Renal cortical epithelial cell (primary cell): ENCODE data around the gene MUS81. TPM values are rescaled to one million over a fixed set of nuclear protein-coding genes. Genes with fewer than 3 reads are reported as not detected.

ENCODE experiments used
- DNase-seq: peaks from one replicate; pipeline ENCODE4 v3.0.0-alpha.2; 2011; ENCODE audit warnings: low read depth
- total RNA-seq: library from RNA; depleted of rRNA; stranded (reverse); fragments of >200 nt; gene quantifications from 2 replicates; pipeline ENCODE4 v1.2.3, GENCODE V29; 2014

The MUS81 gene
- total RNA-seq, 1 donor from 2014 or later: 37.0 TPM

DNA sequence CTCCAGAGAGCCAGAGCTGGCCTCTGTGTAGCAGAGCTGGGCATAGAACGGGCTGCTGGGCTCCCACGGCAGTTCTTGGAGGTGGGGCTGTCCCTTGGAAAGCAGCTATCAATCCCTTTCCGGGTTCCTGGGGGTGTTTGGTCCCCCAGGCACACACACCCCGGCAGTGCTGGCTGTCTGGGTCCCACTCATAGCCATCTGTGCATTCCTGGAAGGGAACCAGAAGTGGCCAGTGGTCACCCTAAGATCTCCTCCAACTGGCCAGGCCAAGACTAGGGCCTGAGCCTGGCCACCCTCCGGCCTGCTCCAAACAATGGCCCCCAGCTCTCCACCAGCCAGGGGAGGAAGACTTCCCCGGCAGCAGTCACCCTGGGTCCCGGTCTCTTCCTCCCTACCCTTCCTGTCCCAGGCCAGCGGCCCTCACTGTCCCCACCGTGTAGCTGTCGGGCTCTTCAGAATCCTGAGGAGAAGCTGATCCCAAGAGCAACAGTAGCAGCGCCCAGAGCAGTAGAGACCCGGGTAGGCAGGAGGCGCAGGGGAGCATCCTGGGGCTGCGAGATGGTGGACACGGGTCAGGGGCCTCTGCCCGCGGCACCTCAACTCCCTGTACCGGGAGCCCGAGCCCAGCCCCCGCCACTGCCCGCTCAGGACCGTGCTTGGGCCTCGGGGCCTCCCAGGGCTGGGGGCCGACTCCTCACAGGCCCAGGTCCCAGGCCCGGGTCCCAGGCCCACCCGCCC lies 11.7 kb downstream of the MUS81 start:
- no peak for DNase-seq

DNA sequence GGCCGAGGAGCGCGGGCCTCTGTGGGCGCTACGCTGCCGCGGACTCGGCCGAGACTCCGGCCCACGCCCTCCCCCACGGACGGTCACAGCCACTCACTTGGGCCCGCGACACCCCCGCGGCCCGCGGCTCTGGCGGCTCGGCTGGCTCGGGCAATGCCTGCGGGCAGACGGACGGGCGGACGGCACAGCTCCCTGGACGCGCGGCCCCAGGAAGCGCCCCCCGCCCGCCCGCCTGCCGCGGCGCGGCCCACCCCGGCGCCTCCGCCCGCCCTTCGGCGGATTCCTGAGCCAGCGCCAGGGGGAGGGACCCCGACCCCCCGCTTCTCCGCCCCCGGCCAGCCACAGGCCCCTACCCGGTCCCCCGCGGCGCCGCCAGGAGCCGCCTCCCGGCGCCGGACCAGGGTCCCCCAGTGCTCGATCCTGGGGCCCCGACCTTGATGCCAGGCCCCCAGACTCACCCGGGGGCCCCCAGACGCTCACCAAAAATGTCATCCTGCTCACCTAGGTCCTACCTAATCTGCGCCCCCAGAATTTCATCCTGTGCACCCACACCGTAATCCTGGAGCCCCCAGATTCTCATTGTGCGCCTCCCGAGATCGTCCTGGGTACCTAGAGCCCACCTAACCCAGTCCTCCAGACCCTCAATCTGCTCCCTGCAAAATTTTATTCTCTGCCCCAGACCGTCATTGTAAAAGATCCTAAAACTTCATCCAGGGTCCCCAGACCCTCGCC lies 12.5 kb downstream of the MUS81 start, which contains the start of gene EFEMP2:
EFEMP2 (minus strand) TSS at position 215 of the 732 bp plus-strand sequence. CDS start 446 bp downstream, outside the sequence.
- DNase-seq: no peak

DNA sequence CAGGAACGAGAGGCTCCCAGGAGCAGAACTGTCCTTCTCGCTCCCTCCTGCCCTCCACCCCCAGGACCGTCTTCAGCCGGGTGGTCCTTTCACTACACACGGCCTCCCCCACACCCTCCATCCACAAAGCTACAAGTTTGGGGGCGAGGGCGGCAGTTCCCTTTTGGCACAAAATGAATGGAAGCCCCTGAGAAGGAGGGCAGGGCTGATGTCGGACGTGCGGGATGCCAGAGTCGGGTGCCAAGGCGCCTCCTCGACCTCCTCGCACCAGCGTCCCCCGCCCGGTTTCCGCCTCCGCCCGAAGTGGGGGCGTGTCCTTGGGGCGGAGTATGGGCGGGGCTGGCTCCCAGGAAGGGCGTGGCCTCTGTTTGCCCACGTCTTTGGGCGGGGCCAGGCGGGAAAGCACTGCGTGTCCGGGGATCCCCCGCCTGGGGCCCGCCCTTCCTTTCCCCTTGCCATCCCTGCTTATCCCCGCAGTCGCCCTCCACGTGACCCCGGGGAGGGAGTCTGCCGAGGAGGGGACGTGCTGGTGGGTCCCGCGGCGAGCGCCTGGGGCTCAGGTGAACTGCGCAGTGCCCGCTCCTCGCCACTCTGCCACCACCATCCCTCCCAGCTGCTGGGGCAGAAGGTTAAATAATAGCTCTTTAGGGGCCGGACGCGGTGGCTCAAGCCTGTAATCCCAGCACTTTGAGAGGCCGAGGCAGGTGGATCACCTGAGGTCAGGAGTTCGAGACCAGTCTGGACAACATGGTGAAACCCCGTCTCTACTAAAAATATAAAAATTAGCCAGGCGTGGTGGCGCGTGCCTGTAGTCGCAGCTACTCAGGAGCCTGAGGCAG lies 13.3 kb downstream of the MUS81 start:
- peak; percentile 72 for DNase-seq

DNA sequence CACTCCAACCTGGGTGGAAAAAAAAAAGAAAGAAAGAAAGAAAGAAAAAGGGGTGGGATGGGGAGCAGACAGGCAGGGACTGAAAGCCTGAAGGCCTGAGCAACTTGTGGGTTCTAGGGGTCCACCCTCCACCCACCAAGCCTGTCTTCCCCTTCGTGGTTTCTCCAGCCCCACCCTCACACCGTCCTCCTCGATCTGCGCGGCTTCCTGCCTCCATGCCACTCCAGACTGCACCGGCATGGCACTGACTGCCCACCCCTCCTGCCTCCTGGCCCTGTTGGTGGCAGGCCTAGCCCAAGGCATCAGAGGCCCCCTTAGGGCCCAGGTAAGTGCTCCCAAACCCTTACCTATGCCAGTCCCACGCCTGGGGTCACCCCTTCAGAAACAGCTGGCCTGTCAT lies 19.4 kb downstream of the MUS81 start, which contains the start of gene CTSW:
CTSW (plus strand) TSS at position 221 of the 400 bp plus-strand sequence; CDS start at position 239, 18 bp downstream.
- no peak for DNase-seq

DNA sequence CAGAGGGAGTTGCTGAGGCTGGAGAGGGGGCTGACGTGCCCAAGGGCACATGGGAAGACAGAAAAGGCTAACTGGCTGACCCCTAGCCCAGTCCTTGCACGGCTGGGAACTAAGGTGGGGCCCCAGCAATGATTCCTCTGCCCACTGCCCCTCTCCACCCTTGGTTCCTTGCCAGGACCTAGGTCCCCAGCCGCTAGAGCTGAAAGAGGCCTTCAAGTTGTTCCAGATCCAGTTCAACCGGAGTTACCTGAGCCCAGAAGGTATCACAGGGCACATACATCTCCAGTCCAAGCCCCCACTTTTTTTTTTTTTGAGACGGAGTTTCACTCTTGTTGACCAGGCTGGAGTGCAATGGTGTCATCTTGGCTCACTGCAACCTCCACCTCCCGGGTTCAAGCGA lies 19.8 kb downstream of the MUS81 start:
- no peak for DNase-seq

DNA sequence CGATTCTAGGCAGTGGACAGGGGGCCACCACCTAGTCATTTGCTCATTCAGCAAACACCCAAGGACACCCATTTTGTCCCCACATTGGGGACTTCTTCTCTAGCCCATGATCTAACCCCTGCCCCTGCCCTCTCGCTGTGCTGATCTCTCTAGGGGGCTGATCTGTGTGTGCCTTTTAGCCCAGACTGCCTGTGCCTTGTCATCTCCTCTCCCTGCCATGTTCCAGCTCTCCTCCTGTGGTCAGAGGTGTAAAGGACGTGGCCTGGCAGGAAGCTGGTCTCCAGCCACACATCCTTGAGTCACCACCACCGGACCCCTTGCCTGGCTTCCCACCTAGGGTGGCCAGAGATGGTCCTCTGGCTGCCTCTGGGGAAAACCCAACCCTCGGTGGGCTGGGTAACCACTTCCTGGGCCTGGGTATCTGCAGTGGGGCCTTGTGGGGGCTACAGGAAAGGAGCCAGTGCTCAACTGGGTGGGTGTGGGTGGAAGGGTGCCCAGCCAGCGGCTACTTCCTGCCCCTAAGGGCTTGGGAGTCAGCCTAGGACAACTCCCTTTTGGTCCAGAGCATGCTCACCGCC lies 20.7 kb downstream of the MUS81 start:
- DNase-seq: no peak

DNA sequence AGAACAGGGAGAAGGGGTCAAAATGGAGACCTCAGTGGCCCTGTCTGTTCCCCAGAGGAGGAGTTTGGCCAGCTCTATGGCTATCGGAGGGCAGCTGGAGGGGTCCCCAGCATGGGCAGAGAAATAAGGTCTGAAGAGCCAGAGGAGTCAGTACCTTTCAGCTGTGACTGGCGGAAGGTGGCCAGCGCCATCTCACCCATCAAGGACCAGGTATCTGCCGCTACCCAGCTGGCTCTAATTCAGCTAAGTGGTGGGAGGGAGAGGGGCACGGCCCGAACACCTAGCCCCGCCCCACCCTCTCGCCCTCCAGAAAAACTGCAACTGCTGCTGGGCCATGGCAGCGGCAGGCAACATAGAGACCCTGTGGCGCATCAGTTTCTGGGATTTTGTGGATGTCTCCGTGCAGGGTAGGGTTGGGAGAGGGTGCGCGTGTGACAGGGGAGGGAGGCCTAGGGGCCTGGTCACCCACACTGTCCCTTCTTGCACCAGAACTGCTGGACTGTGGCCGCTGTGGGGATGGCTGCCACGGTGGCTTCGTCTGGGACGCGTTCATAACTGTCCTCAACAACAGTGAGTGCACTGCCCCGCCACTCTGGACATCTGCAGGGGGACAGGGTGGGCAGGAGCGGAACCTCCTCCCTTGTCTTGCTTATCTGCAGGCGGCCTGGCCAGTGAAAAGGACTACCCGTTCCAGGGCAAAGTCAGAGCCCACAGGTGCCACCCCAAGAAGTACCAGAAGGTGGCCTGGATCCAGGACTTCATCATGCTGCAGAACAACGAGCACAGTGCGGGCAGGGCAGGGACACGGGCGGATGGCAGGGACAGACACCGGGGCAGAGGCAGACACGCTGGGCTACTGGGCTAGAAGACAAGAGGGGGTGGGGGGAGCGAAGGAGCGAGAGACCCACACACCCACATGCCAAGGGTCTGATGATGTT lies 22.2 kb downstream of the MUS81 start:
- no peak for DNase-seq

DNA sequence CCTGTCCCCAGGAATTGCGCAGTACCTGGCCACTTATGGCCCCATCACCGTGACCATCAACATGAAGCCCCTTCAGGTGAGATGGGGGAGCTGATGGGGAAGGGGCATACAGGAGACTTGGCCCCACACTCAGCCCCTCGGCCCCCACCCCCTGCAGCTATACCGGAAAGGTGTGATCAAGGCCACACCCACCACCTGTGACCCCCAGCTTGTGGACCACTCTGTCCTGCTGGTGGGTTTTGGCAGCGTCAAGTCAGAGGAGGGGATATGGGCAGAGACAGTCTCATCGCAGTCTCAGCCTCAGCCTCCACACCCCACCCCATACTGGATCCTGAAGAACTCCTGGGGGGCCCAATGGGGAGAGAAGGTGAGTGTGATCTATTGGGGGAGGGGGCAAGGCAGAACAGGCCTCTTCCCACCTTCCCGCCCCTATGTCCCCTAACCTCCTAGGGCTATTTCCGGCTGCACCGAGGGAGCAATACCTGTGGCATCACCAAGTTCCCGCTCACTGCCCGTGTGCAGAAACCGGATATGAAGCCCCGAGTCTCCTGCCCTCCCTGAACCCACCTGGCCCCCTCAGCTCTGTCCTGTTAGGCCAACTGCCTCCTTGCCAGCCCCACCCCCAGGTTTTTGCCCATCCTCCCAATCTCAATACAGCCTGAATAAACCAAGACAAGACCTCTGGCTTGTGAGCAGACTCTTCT lies 23.0 kb downstream of the MUS81 start:
- no peak for DNase-seq

DNA sequence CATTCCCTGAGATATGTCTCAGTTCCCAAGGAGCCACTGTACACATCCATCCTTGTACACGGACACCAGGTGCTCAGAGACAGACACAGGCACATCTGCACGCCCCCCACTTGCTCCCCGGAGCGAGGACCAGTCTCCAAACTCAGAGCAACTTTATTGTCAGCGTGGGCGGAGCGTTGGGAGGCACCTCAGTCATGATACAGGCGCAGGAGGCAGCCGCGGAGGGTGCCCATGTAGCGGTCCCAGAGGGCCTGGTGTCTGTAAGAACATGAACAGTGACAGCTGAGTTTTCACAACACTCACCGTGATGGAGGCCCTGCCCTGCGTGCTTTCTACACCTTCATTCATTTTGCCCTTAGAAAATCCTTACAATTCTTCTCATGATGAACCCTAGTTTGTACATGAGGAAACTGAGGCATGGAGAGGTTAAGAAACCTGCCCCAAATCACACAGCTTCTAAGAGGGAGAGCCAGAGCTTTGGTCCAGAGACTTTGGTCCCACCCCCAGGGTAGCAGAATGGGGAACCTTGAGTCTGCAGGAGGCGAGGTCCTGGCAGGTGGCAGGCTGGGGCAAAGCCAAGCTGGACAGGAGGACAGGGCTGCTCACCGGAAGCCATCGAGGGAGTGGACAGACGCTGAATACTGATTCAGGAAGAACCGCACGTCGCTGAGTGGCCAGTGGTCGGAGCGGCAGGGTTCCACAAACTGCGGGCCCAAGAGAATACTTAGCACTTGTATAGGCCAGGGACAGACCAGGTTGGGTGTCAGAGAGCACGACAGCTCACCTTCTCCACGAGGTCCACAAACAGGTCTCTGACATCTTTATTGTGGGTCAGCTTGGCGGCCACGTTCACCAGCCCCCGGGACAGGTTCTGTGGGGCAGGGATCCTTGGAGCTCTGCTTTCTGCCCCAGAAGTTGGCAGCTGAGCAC lies 23.8 kb downstream of the MUS81 start:
- DNase-seq: no peak

DNA sequence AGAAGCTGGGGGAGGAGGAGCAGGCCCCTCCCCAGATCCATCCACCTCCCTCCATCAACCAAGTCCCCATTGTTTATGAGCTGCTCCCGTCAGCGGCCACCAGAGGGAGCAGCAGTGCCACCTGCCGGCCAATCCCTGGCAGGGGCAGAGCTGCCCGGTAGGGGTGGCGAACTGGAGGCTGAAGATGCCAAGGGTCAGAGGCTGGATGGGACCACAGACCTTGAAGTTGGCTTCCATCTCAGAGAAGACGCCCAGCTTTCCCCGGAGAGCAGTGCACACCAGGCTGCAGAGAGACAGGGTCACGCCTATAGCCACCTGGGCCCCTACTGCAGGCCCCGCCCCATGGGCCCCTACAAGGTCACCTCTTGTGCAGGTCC lies 24.5 kb downstream of the MUS81 start:
- peak; percentile 50 for DNase-seq

DNA sequence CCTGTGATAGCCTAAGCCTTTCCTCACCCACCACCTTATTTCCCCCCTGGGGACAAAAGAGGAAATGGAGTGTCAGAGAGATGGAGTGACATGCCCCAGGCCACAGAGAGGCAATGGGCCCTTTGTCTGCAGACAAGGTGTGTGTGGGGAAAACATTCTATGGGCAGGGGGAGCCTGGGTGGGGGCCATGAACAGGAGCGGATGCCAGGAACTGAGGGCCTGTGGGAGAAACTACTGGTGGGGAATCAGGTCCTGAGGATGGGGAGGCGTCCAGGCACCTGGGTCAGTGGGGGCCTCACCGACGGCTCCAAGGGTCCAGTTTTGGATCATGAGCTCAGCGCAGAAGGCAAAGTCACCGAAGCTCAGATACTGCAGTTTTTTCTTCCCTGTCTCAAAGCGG lies 25.0 kb downstream of the MUS81 start:
- DNase-seq: no peak

DNA sequence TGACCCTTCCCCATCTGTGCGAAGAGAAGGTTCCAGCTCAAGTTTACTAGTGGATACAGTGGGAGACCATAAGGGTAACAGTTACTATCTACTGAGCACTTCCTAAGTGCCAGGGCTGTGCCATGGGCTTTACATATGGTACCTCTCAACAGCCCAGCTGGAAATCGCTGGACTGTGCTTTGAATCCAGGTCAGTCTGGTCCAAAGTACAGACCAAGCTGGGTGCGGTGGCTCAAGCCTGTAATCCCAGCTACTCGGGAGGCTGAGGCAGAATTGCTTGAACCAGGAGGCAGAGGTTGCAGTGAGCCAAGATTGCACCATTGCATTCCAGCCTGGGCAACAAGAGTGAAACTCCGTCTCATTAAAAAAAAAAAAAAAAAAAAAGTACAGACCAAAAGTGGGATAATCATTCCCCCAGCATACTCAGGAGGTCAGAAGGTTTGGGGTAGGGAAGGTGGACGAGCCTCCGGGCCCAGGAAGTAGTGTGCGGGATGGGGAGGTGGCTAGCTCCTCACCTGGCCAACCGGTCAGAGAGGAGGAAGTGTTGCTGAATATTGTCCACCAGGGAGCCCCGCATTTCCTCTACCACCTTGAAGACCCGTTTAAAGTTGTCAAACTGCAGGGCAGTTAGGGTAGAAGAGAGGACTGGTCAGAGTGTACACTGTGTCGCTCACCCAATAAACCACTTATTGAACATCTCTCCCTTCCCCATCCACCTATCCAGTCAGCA lies 25.7 kb downstream of the MUS81 start:
- DNase-seq: no peak

DNA sequence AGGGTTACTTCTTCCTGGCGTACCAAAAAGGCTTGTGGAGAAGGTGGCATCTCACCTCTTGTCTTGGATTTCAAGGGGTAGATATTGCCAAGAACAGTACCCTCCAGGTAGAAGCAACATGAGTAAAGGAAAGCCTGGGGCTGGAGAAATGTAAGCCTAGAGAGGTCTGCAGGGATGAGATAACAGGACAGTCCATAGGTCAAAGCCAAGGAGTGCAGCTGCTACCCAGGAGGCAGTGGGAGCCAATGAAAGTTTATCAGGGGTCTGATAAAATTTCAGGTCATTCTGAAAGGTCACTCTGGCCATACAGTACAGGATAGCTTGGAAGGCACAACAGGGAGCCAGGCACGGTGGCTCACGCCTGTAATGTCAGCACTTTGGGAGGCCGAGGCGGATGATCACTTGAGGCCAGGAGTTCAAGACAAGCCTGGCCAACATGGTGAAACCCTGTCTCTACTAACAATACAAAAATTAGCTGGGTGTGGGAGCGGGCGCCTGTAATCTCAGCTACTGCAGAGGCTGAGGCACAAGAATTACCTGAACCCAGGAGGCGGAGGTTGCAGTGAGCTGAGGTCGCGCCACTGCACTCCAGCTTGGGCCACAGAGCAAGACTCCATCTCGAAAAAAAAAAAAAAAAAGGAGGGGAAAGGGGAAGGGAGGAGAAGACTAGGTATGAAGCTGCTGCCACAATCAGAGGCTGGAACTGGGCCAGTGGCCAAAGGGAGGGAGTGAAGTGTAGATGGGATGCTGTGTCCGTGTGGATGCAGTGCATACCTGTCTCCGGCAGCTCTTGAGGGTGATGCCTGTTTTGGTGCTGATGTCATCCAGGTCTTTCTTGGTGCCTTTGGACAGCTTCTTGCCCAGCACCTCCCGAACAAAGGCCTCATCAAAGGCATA lies 26.8 kb downstream of the MUS81 start:
- no peak for DNase-seq

DNA sequence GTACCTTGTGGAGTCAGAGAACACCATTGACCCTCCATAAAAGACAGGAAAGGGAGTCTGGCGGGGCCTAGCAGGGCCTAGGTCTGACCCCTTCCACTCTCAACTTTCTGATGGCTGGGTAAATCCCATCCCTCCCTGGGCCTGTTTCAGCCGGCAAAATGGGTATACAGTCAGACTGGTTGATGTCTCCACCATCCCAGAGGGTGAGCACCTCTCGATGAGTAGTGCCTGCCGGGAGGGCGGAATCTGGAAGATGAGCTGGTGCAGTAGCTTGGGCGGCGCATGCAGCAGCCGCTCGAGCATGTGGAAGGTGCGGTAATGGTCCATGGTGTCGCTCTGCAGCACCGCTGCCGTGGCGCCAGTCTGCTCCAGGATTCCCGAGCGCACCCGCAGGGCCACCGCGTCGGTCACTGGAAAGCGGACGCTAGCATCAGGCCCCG lies 27.5 kb downstream of the MUS81 start:
- DNase-seq: no peak

DNA sequence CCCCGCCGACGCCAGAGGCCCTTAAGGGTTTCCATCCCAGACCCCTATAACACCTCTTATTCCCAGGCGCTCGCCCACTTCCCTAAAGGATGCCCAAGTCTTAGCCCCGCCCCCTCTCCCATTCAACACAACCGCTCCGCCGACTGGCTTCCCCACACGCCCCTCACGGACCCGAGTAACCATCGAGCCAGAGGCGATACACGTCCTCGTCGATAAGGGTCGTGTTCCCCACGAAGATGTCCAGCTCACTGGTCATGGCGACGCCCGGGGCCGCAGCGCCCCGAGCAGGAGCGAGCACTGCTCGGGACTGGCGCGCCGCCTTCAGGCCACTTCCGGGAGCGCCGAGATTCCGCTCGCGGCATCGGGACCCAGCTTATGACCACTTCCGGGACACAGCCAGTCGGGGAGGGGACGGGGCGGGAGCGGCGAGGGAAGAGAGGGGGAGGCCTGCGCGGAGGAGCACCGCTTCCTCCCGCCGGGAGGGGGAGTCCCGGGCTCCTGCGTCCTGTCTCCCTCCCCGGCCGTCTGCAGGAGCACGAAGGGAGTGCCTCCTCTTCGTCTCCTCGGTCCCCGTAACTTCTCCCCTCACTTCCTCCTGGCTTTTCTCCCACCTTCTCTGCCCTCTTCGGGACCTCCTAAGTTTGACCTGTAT lies 28.1 kb downstream of the MUS81 start, which contains the start of gene FIBP:
FIBP (minus strand) TSS at position 309 of the 652 bp plus-strand sequence; CDS start at position 256, 53 bp downstream.
- DNase-seq: peak; percentile 85
